ENCODE data around the gene GABRB1. TPM values are rescaled to one million over a fixed set of nuclear protein-coding genes. Genes with fewer than 3 reads are reported as not detected.

Gene GABRB1
- total RNA-seq, 4 donors from 2014 or later, result 0.24 TPM; not detected in 3

- WGBS, 2 donors, result 69 to 74% methylated on average over 3 of the region's 3 CpGs
- TF ChIP-seq, protein P1, sequence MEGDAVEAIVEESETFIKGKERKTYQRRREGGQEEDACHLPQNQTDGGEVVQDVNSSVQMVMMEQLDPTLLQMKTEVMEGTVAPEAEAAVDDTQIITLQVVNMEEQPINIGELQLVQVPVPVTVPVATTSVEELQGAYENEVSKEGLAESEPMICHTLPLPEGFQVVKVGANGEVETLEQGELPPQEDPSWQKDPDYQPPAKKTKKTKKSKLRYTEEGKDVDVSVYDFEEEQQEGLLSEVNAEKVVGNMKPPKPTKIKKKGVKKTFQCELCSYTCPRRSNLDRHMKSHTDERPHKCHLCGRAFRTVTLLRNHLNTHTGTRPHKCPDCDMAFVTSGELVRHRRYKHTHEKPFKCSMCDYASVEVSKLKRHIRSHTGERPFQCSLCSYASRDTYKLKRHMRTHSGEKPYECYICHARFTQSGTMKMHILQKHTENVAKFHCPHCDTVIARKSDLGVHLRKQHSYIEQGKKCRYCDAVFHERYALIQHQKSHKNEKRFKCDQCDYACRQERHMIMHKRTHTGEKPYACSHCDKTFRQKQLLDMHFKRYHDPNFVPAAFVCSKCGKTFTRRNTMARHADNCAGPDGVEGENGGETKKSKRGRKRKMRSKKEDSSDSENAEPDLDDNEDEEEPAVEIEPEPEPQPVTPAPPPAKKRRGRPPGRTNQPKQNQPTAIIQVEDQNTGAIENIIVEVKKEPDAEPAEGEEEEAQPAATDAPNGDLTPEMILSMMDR (IDR thresholded peaks at IDR 0.05), result no peak
- no peak for TF ChIP-seq POLR2A (IDR thresholded peaks at IDR 0.05)
- Histone ChIP-seq H3K27ac (no peak overlapping the region), H3K36me3 (no peaks in the 10 kb centered on the region), H3K4me1 (no peaks in the 10 kb centered on the region), H3K27me3 (no peaks in the 10 kb centered on the region), H3K4me3 (replicated peaks in 1 of 3) (no peak overlapping the region), H3K9me3 (no peaks in the 10 kb centered on the region)
- intact Hi-C loops (cut with DNase I), result no loop called here
- DNase-seq, result no peak
Observed at GRCh38 chr4:47043821-47044220, 12.5 kb downstream of the GABRB1 start.

- H3K4me3 ChIP-seq (replicated peaks in 1 of 3), result no peak overlapping the region
- no peaks in the 10 kb centered on the region for H3K27me3 ChIP-seq
- H3K36me3 ChIP-seq, result no peaks in the 10 kb centered on the region
- H3K9me3 ChIP-seq, result no peaks in the 10 kb centered on the region
- DNase-seq, result no peak
- TF ChIP-seq POLR2A (IDR thresholded peaks at IDR 0.05), result no peak
- TF ChIP-seq, protein P1 (IDR thresholded peaks at IDR 0.05), result no peak
- no peak overlapping the region for H3K27ac ChIP-seq
- WGBS, 2 donors, result 77 to 98% methylated on average over 1 of the region's 1 CpG
- intact Hi-C loops (cut with DNase I), result no loop called here
- no peaks in the 10 kb centered on the region for H3K4me1 ChIP-seq
Observed at GRCh38 chr4:47045261-47045660, 13.9 kb downstream of the GABRB1 start.

DNA sequence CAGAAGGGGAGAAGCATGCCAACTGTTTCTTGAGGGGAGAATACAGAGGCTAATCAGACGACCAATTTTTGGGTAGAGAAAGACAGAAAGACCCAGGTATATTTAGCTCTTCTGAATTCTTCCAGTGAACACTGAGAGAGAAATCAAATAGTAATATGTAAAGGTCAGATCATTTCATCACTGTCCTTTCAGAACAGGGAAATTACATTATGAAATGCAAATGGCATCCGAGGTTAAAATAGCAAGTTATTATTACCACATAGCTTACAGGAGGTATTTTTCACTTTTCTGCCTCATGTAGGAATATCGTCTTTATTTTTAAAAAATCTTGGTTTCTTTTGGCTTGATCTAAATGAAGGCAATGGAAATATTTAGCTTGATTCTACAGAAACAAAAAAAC, 18.0 kb downstream of the GABRB1 start:
- no peaks in the 10 kb centered on the region for H3K36me3 ChIP-seq
- no peak overlapping the region for H3K4me3 ChIP-seq (replicated peaks in 1 of 3)
- WGBS, 2 donors, result 59 to 60% methylated on average over 3 of the region's 3 CpGs
- H3K27ac ChIP-seq, result no peak overlapping the region
- intact Hi-C loops (cut with DNase I), result no loop called here
- no peak for DNase-seq
- no peaks in the 10 kb centered on the region for H3K4me1 ChIP-seq
- no peaks in the 10 kb centered on the region for H3K9me3 ChIP-seq
- H3K27me3 ChIP-seq, result no peaks in the 10 kb centered on the region
- TF ChIP-seq, protein P1 (IDR thresholded peaks at IDR 0.05), result no peak
- TF ChIP-seq POLR2A (IDR thresholded peaks at IDR 0.05), result no peak

DNA sequence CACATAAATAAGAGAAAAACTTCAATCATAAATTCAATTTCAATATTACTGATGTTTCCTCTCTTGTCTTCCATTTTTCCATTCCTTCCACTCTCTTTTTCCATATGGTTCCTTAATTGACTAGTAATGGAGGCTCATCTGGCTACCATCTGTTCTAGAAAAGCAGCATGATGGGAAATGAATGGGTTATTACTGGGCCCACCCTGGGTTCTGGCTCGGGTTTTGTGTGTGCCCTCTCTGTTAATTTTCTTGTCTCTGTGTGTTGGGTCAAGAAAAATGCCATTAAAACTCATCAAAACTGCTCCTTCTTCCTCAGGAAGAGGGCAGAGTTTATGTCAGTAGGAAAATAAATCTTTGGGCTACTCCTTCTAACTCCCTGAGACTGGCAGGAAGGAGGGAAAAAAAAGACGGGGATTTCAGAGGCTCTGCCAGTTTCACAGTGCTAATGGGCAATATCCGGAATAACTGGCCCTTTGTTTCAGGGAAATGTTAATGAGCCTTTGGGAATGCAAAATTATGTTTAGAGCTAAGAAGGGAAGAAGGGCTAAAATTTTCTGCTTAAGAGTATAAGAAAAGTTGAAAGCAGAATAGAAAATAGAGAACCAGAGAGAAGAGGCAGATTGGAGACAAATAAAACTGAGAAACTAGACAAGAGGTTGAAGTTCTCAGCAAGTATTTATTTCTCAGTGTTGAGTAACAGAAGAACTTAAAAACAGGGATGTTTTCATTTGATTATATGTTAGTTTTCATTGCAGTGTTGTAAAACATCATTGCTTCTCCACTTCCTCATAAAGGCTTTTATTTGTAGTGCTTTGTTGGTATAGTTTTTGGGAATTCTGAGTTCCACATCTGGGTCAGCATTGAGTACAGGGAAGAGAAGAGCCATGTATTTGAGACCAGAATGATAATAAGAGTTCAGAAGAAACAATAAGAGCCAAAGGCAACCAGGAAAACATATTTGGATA, 19.7 kb downstream of the GABRB1 start:
- H3K36me3 ChIP-seq, result no peaks in the 10 kb centered on the region
- no peaks in the 10 kb centered on the region for H3K27me3 ChIP-seq
- intact Hi-C loops (cut with DNase I), result no loop called here
- no peak for TF ChIP-seq POLR2A (IDR thresholded peaks at IDR 0.05)
- H3K9me3 ChIP-seq, result no peaks in the 10 kb centered on the region
- H3K4me3 ChIP-seq (replicated peaks in 1 of 3), result no peak overlapping the region
- DNase-seq, result no peak
- no peak overlapping the region for H3K27ac ChIP-seq
- 64 to 69% methylated on average over 3 of the region's 3 CpGs for WGBS, 2 donors
- no peaks in the 10 kb centered on the region for H3K4me1 ChIP-seq

- intact Hi-C loops (cut with DNase I), result no loop called here
- H3K27me3 ChIP-seq, result no peaks in the 10 kb centered on the region
- 95% methylated on average over 2 of the region's 2 CpGs for WGBS, 2 donors
Observed at GRCh38 chr4:47053485-47053884, 22.1 kb downstream of the GABRB1 start.

More at GRCh38 chr4:47053485-47053884, 22.1 kb downstream of the GABRB1 start:
- Histone ChIP-seq H3K36me3 (no peaks in the 10 kb centered on the region), H3K4me3 (replicated peaks in 1 of 3) (no peak overlapping the region), H3K4me1 (no peaks in the 10 kb centered on the region), H3K27ac (no peak overlapping the region), H3K9me3 (no peaks in the 10 kb centered on the region)
- TF ChIP-seq, protein P1 (IDR thresholded peaks at IDR 0.05), result no peak
- no peak for TF ChIP-seq POLR2A (IDR thresholded peaks at IDR 0.05)
- no peak for DNase-seq

All from thyroid gland (tissue), 4 donors.